Gastroesophageal sphincter (tissue), 3 donors: ENCODE data around the gene ITGA2.

Experiments used
- CTCF ChIP-seq, 4 experiments: fragments of 200-600 bp in 2 of 4; fragments of 450-650 bp in 2 of 4; sonication (generic) in 1 of 4; IDR thresholded peaks; one replicate each; pipeline ENCODE4 v1.5.1; 2017 to 2019; ENCODE audit warnings: antibody characterized with exemption in 4 of 4, mild to moderate bottlenecking in 2 of 4, moderate library complexity in 2 of 4
- EP300 ChIP-seq: sonication (generic); formaldehyde crosslinking; IDR thresholded peaks from one replicate; pipeline ENCODE4 v1.6.1; 2017; ENCODE audit warnings: antibody characterized with exemption, mild to moderate bottlenecking
- POLR2A ChIP-seq, 2 donors: fragments of 450-650 bp; IDR thresholded peaks; one replicate each; pipeline ENCODE4 v1.6.1; 2017; ENCODE audit warnings: antibody characterized with exemption in 2 of 2, mild to moderate bottlenecking in 2 of 2, moderate library complexity in 1 of 2
- POLR2AphosphoS5 ChIP-seq: sonication (generic); formaldehyde crosslinking; IDR thresholded peaks from one replicate; pipeline ENCODE4 v1.6.1; 2017; ENCODE audit warnings: antibody characterized with exemption

GRCh38 chr5:53066088-53066487 is 76.9 kb downstream of the ITGA2 start:
- TF ChIP-seq EP300 = no peak
- TF ChIP-seq CTCF (IDR thresholded peaks at IDR 0.05) = no peak
- no peak for TF ChIP-seq POLR2A (IDR thresholded peaks at IDR 0.05)
- TF ChIP-seq POLR2AphosphoS5 = no peak
